CD14-positive monocyte (primary cell): ENCODE measurements around the gene PIK3R6. TPM values are rescaled to one million over a fixed set of nuclear protein-coding genes. Genes with fewer than 3 reads are reported as not detected.

Source experiments
- DNase-seq, 3 donors: peaks; one replicate each; pipeline ENCODE4 v3.0.0-alpha.2; 2011 to 2022
- H2AFZ ChIP-seq: 2 replicates; pipeline ENCODE4 v1.6.0; 2012; ENCODE audit warnings: mild to moderate bottlenecking, low read depth, low read length, inconsistent platforms; ENCODE audit not compliant: insufficient read depth, poor library complexity, severe bottlenecking
- H3K27ac ChIP-seq, 2 donors: 1 replicate in 1 of 2; 2 replicates in 1 of 2; pipeline ENCODE4 v1.5.1; 2012 to 2013; ENCODE audit warnings: low read length in 2 of 2, control low read depth in 1 of 2, inconsistent platforms in 1 of 2, low read depth in 1 of 2, mild to moderate bottlenecking in 1 of 2
- H3K27me3 ChIP-seq, 2 donors: one replicate each; pipeline versions ENCODE4 v1.6.0 to v1.6.1; 2011 to 2013; ENCODE audit warnings: low read length in 2 of 2; ENCODE audit not compliant: control insufficient read depth in 2 of 2, insufficient read depth in 2 of 2
- H3K36me3 ChIP-seq, 2 donors: replicated peaks in 1 of 2; 1 replicate in 1 of 2; 2 replicates in 1 of 2; pipeline versions ENCODE4 v1.5.1 to v1.6.1; 2012 to 2013; ENCODE audit warnings: low read length in 2 of 2, control low read depth in 1 of 2, inconsistent platforms in 1 of 2, mild to moderate bottlenecking in 1 of 2; ENCODE audit not compliant: insufficient read depth in 2 of 2, control insufficient read depth in 1 of 2
- H3K4me1 ChIP-seq, 2 donors: 1 replicate in 1 of 2; 2 replicates in 1 of 2; pipeline versions ENCODE4 v1.5.1 to v1.6.1; 2012 to 2013; ENCODE audit warnings: low read length in 2 of 2, control low read depth in 1 of 2, inconsistent platforms in 1 of 2, mild to moderate bottlenecking in 1 of 2, moderate library complexity in 1 of 2; ENCODE audit not compliant: insufficient read depth in 2 of 2, control insufficient read depth in 1 of 2
- H3K4me2 ChIP-seq: replicated peaks from 2 replicates; pipeline ENCODE3; 2012; ENCODE audit warnings: low read length, moderate library complexity, mild to moderate bottlenecking; ENCODE audit not compliant: poor library complexity, severe bottlenecking; ENCODE audit errors: extremely low read depth
- H3K4me3 ChIP-seq, 3 experiments: fragments of 200-600 bp in 1 of 3; sonication (generic) in 1 of 3; replicated peaks in 1 of 3; 1 replicate in 2 of 3; 2 replicates in 1 of 3; pipeline ENCODE4 v1.5.1; 2011 to 2013; ENCODE audit warnings: low read length in 3 of 3, mild to moderate bottlenecking in 3 of 3, control low read depth in 2 of 3, low read depth in 2 of 3, inconsistent platforms in 1 of 3, moderate library complexity in 1 of 3
- H3K79me2 ChIP-seq: 2 replicates; pipeline ENCODE4 v1.6.0; 2012; ENCODE audit warnings: mild to moderate bottlenecking, control low read depth, inconsistent platforms, low read length, moderate library complexity; ENCODE audit not compliant: insufficient read depth
- H3K9ac ChIP-seq: 2 replicates; pipeline ENCODE4 v1.6.0; 2017; ENCODE audit warnings: low read length, mild to moderate bottlenecking; ENCODE audit not compliant: insufficient read depth, poor library complexity, severe bottlenecking
- H3K9me3 ChIP-seq, 2 donors: replicated peaks in 1 of 2; 1 replicate in 1 of 2; 2 replicates in 1 of 2; pipeline versions ENCODE4 v1.5.1 to v1.6.1; 2012 to 2013; ENCODE audit warnings: low read length in 2 of 2, control low read depth in 1 of 2; ENCODE audit not compliant: control insufficient read depth in 1 of 2, insufficient read depth in 1 of 2
- H4K20me1 ChIP-seq: 2 replicates; pipeline ENCODE4 v1.6.0; 2012; ENCODE audit warnings: mild to moderate bottlenecking, low read length, control low read depth, moderate library complexity; ENCODE audit not compliant: insufficient read depth
- H3K27ac Mint-ChIP-seq, 7 donors: one replicate each; pipeline ENCODE4 v1.8.0; 2020; ENCODE audit warnings: mild to moderate bottlenecking in 7 of 7, mixed read lengths in 7 of 7, moderate library complexity in 6 of 7, inconsistent platforms in 2 of 7
- H3K27me3 Mint-ChIP-seq, 3 donors: one replicate each; pipeline ENCODE4 v1.8.0; 2021 to 2022; ENCODE audit warnings: low read depth in 3 of 3, mild to moderate bottlenecking in 3 of 3, mixed read lengths in 3 of 3, moderate library complexity in 3 of 3, inconsistent platforms in 1 of 3
- H3K36me3 Mint-ChIP-seq, 2 donors: one replicate each; pipeline ENCODE4 v1.8.0; 2020; ENCODE audit warnings: mixed read lengths in 2 of 2, inconsistent platforms in 1 of 2, mild to moderate bottlenecking in 1 of 2
- H3K4me1 Mint-ChIP-seq: one replicate; pipeline ENCODE4 v1.8.0; 2020; ENCODE audit warnings: mild to moderate bottlenecking, mixed read lengths
- H3K4me3 Mint-ChIP-seq, 2 donors: one replicate each; pipeline ENCODE4 v1.8.0; 2020; ENCODE audit warnings: mild to moderate bottlenecking in 2 of 2, mixed read lengths in 2 of 2, moderate library complexity in 1 of 2
- H3K9me3 Mint-ChIP-seq, 7 donors: one replicate each; pipeline ENCODE4 v1.8.0; 2020 to 2022; ENCODE audit warnings: mixed read lengths in 7 of 7, mild to moderate bottlenecking in 6 of 7, moderate library complexity in 6 of 7, inconsistent platforms in 2 of 7
- CTCF ChIP-seq: fragments of 200-600 bp; IDR thresholded peaks from one replicate; pipeline ENCODE4 v1.8.0; 2022; ENCODE audit warnings: antibody characterized with exemption, mild to moderate bottlenecking
- WGBS: methylation state at CpG from one replicate; pipeline ENCODE4 v1.1.5; 2013; ENCODE audit warnings: missing lambda C conversion rate; ENCODE audit not compliant: insufficient coverage; 5-methylcytosine and 5-hydroxymethylcytosine counted together
- intact Hi-C, 2 donors: fragments of 100-400 bp; cut with micrococcal nuclease; formaldehyde crosslinking; loops; one replicate each; pipeline versions ENCODE4 v1.15.0 to v1.15.1; 2023
- polyA plus RNA-seq, 3 donors: library from polyadenylated mRNA; depleted of rRNA in 1 of 3; unstranded in 2 of 3; stranded (reverse) in 1 of 3; fragments of 300-500 nt in 2 of 3; fragments of >200 nt in 1 of 3; fragmentation: Illumina TruSeq in 2 of 3; gene quantifications; 1 replicate in 2 of 3; 2 replicates in 1 of 3; pipeline ENCODE4 v1.2.3, GENCODE V29; 2012 to 2021

The PIK3R6 gene
- polyA plus RNA-seq, 3 donors: 3.6 to 23.3 (median 5.8) TPM

GRCh38 chr17:8869114-8869815 is 1.8 kb upstream of the PIK3R6 start:
- WGBS: 92% methylated on average over 5 of the region's 11 CpGs
- peak overlapping the region in 1 of 7 donors; percentile 85 for H3K27ac Mint-ChIP-seq

GRCh38 chr17:8868529-8868951 is 1.1 kb upstream of the PIK3R6 start:
- H3K79me2 ChIP-seq: peaks cover 42% of the 10 kb centered on the region
- no peak for TF ChIP-seq CTCF
- no peak overlapping the region for H3K9ac ChIP-seq
- 42% methylated on average over 3 of the region's 4 CpGs for WGBS
- no peak overlapping the region for H3K4me2 ChIP-seq
- H3K27ac Mint-ChIP-seq: peak overlapping the region in 3 of 7 donors; percentile 12 to 85 (median 49)
- H3K4me1 ChIP-seq: peaks cover 52 to 64% of the 10 kb centered on the region in 2 donors
- no peaks in the 10 kb centered on the region for H3K9me3 Mint-ChIP-seq
- H2AFZ ChIP-seq: no peak overlapping the region
- H3K27ac ChIP-seq: no peak overlapping the region
- peaks cover 4% of the 10 kb centered on the region for H4K20me1 ChIP-seq
- H3K36me3 ChIP-seq: peaks cover 4 to 7% of the 10 kb centered on the region in 2 donors
- no peaks in the 10 kb centered on the region for H3K9me3 ChIP-seq
- intact Hi-C loops: no loop called here
- H3K27me3 Mint-ChIP-seq: peaks cover 0 to 3% (median 0%) of the 10 kb centered on the region in 3 donors
- peak in 2 of 3 donors; percentile 31 to 44 for DNase-seq
- no peak overlapping the region for H3K4me3 Mint-ChIP-seq
- H3K4me3 ChIP-seq: no peak overlapping the region
- H3K27me3 ChIP-seq: no peaks in the 10 kb centered on the region
- H3K36me3 Mint-ChIP-seq: peaks cover 14 to 21% of the 10 kb centered on the region in 2 donors
- peaks cover 67% of the 10 kb centered on the region for H3K4me1 Mint-ChIP-seq

More at GRCh38 chr17:8869114-8869815, 1.8 kb upstream of the PIK3R6 start:
- no peaks in the 10 kb centered on the region for H3K27me3 ChIP-seq
- peaks cover 4% of the 10 kb centered on the region for H4K20me1 ChIP-seq
- no peak for DNase-seq
- no peak for TF ChIP-seq CTCF
- H2AFZ ChIP-seq: no peak overlapping the region
- peaks cover 7 to 14% of the 10 kb centered on the region in 2 donors for H3K36me3 Mint-ChIP-seq
- H3K4me1 Mint-ChIP-seq: peaks cover 71% of the 10 kb centered on the region
- peaks cover 34% of the 10 kb centered on the region for H3K79me2 ChIP-seq
- no peak overlapping the region for H3K4me3 Mint-ChIP-seq
- peaks cover 60 to 71% of the 10 kb centered on the region in 2 donors for H3K4me1 ChIP-seq
- no peak overlapping the region for H3K4me2 ChIP-seq
- intact Hi-C loops: no loop called here
- no peak overlapping the region for H3K9ac ChIP-seq
- no peaks in the 10 kb centered on the region for H3K9me3 Mint-ChIP-seq
- H3K36me3 ChIP-seq: no peaks in the 10 kb centered on the region
- peaks cover 0 to 3% (median 0%) of the 10 kb centered on the region in 3 donors for H3K27me3 Mint-ChIP-seq
- H3K27ac ChIP-seq: no peak overlapping the region
- no peaks in the 10 kb centered on the region for H3K9me3 ChIP-seq
- no peak overlapping the region for H3K4me3 ChIP-seq
